SK-N-SH (cell line): ENCODE results near the gene FCMR. TPM values are rescaled to one million over a fixed set of nuclear protein-coding genes. Genes with fewer than 3 reads are reported as not detected.

Experiments used
- CTCF ChIA-PET: fragments of 300-600, 350-600 bp; formaldehyde crosslinking; extraction: SDS; loops from one replicate; lab custom pipeline; 2021; lab: Yijun Ruan, JAX
- POLR2A ChIA-PET: fragments of 350-600 bp; sonication (Branson Sonifier 250); formaldehyde crosslinking; extraction: SDS; loops from one replicate; lab custom pipeline; 2020; ENCODE audit warnings: antibody characterized with exemption, inconsistent platforms; lab: Yijun Ruan, JAX
- DNase-seq: peaks from one replicate; pipeline ENCODE4 v3.0.0; 2012
- H2AFZ ChIP-seq: fragments of 200-600 bp; sonication (generic); 2 replicates; pipeline ENCODE4 v1.8.1; 2016; ENCODE audit warnings: antibody characterized with exemption, mild to moderate bottlenecking, low read depth
- H3F3A ChIP-seq: fragments of 200-600 bp; sonication (generic); replicated peaks from 2 replicates; pipeline ENCODE3; 2016; ENCODE audit warnings: antibody characterized with exemption, mild to moderate bottlenecking; ENCODE audit not compliant: insufficient read depth
- H3K27ac ChIP-seq, 2 experiments: fragments of 200-500 bp in 1 of 2; fragments of 200-600 bp in 1 of 2; sonication (Bioruptor generic) in 1 of 2; sonication (generic), shearing (Covaris generic) in 1 of 2; 2 replicates each; pipeline versions ENCODE4 v1.5.1 to v1.6.1; 2014 to 2016; ENCODE audit warnings: low read depth in 2 of 2, inconsistent platforms in 1 of 2, low read length in 1 of 2, mild to moderate bottlenecking in 1 of 2, mixed read lengths in 1 of 2
- H3K27me3 ChIP-seq: fragments of 200-600 bp; sonication (generic), shearing (Covaris generic); 2 replicates; pipeline ENCODE4 v1.6.1; 2016; ENCODE audit warnings: mixed run types; ENCODE audit not compliant: insufficient read depth
- H3K36me3 ChIP-seq, 2 experiments: fragments of 200-500 bp in 1 of 2; fragments of 200-600 bp in 1 of 2; sonication (Bioruptor generic) in 1 of 2; sonication (generic) in 1 of 2; replicated peaks in 1 of 2; 2 replicates each; pipeline versions ENCODE3 to v1.5.1; 2014 to 2016; ENCODE audit warnings: low read length in 1 of 2, mild to moderate bottlenecking in 1 of 2; ENCODE audit not compliant: insufficient read depth in 2 of 2, control insufficient read depth in 1 of 2
- H3K4me1 ChIP-seq, 2 experiments: fragments of 200-500 bp in 1 of 2; fragments of 200-600 bp in 1 of 2; sonication (Bioruptor generic) in 1 of 2; sonication (generic), shearing (Covaris generic) in 1 of 2; 2 replicates each; pipeline versions ENCODE4 v1.5.1 to v1.6.1; 2014 to 2016; ENCODE audit warnings: low read depth in 1 of 2, low read length in 1 of 2, mixed run types in 1 of 2; ENCODE audit not compliant: insufficient read depth in 2 of 2, control insufficient read depth in 1 of 2
- H3K4me2 ChIP-seq: fragments of 200-600 bp; sonication (generic), shearing (Covaris generic); 2 replicates; pipeline ENCODE4 v1.6.1; 2017; ENCODE audit warnings: mixed run types
- H3K4me3 ChIP-seq, 2 experiments: fragments of 200-500 bp in 1 of 2; fragments of 200-600 bp in 1 of 2; sonication (Bioruptor generic) in 1 of 2; sonication (generic), shearing (Covaris generic) in 1 of 2; 2 replicates each; pipeline versions ENCODE4 v1.5.1 to v1.8.1; 2014 to 2016; ENCODE audit warnings: low read depth in 2 of 2, inconsistent platforms in 1 of 2, low read length in 1 of 2, mild to moderate bottlenecking in 1 of 2, mixed read lengths in 1 of 2, moderate library complexity in 1 of 2
- H3K79me2 ChIP-seq: fragments of 200-600 bp; sonication (generic); 2 replicates; pipeline ENCODE4 v1.8.1; 2017; ENCODE audit warnings: mild to moderate bottlenecking; ENCODE audit not compliant: insufficient read depth
- H3K9ac ChIP-seq: fragments of 200-600 bp; sonication (generic); 2 replicates; pipeline ENCODE4 v1.6.1; 2017; ENCODE audit warnings: mixed run types
- H3K9me2 ChIP-seq: fragments of 200-600 bp; sonication (generic); 2 replicates; pipeline ENCODE4 v1.6.1; 2017; ENCODE audit warnings: mixed run types
- H3K9me3 ChIP-seq: fragments of 200-600 bp; sonication (generic); 2 replicates; pipeline ENCODE4 v1.6.1; 2017; ENCODE audit warnings: mixed run types, mild to moderate bottlenecking, moderate library complexity
- H4K20me1 ChIP-seq: fragments of 200-600 bp; sonication (generic); 2 replicates; pipeline ENCODE4 v1.6.1; 2017; ENCODE audit warnings: mild to moderate bottlenecking, mixed run types; ENCODE audit not compliant: insufficient read depth
- CHD2 ChIP-seq: fragments of 150-350 bp; IDR thresholded peaks from 2 replicates; pipeline ENCODE4 v1.6.1; 2018; ENCODE audit warnings: low read length; ENCODE audit not compliant: partially characterized antibody
- FOSL2 ChIP-seq: IDR thresholded peaks from 2 replicates; pipeline ENCODE4 v1.4.0; 2012; ENCODE audit warnings: low read depth, mild to moderate bottlenecking, moderate library complexity, borderline replicate concordance
- FOXJ3 ChIP-seq: sonication (generic); formaldehyde crosslinking; IDR thresholded peaks from 2 replicates; pipeline ENCODE4 v1.5.1; 2020; ENCODE audit warnings: mild to moderate bottlenecking, missing genetic modification reagents
- GABPA ChIP-seq: IDR thresholded peaks from 2 replicates; pipeline ENCODE4 v1.4.0; 2012; ENCODE audit warnings: low read depth, mild to moderate bottlenecking
- GATA2 ChIP-seq: sonication (generic); formaldehyde crosslinking; IDR thresholded peaks from 2 replicates; pipeline ENCODE4 v1.5.0; 2020; ENCODE audit warnings: mild to moderate bottlenecking, missing genetic modification reagents
- NRF1 ChIP-seq: IDR thresholded peaks from 2 replicates; pipeline ENCODE4 v1.6.1; 2012; ENCODE audit warnings: low read depth, mild to moderate bottlenecking, low read length
- RAD21 ChIP-seq: IDR thresholded peaks from 2 replicates; pipeline ENCODE4 v1.6.1; 2012; ENCODE audit warnings: mild to moderate bottlenecking, low read length
- RCOR1 ChIP-seq: fragments of 150-350 bp; IDR thresholded peaks from 2 replicates; pipeline ENCODE4 v1.6.1; 2017; ENCODE audit warnings: antibody characterized with exemption, low read length
- RXRA ChIP-seq: IDR thresholded peaks from 2 replicates; pipeline ENCODE4 v1.4.0; 2012; ENCODE audit warnings: low read depth, mild to moderate bottlenecking, borderline replicate concordance
- SMC3 ChIP-seq: IDR thresholded peaks from 2 replicates; pipeline ENCODE4 v1.6.1; 2012; ENCODE audit warnings: low read depth, low read length, improper control_type of control experiment
- TCF12 ChIP-seq: IDR thresholded peaks from 2 replicates; pipeline ENCODE4 v1.4.0; 2012
- TEAD4 ChIP-seq: IDR thresholded peaks from 2 replicates; pipeline ENCODE4 v1.4.0; 2012; ENCODE audit warnings: mild to moderate bottlenecking, borderline replicate concordance; ENCODE audit not compliant: insufficient read depth
- YY1 ChIP-seq: IDR thresholded peaks from 2 replicates; pipeline ENCODE4 v1.4.0; 2012; ENCODE audit warnings: low read depth, mild to moderate bottlenecking
- WGBS: methylation state at CpG from one replicate; pipeline ENCODE4 v1.1.6; 2017; ENCODE audit warnings: low lambda C conversion rate; 5-methylcytosine and 5-hydroxymethylcytosine counted together
- polyA plus RNA-seq, 3 experiments: library from polyadenylated mRNA; depleted of rRNA; stranded (reverse); fragments of >200 nt; gene quantifications; 2 replicates each; pipeline ENCODE4 v1.2.3, GENCODE V29; 2012
- TF ChIP-seq, protein P1 (sequence below): IDR thresholded peaks from 2 replicates; pipeline ENCODE4 v1.4.0; 2012; ENCODE audit warnings: low read depth
- TF ChIP-seq, protein P2 (sequence below): IDR thresholded peaks from 2 replicates; pipeline ENCODE4 v1.4.0; 2012; ENCODE audit warnings: low read depth, borderline replicate concordance
- TF ChIP-seq, protein P3 (sequence below): IDR thresholded peaks from 2 replicates; pipeline ENCODE4 v1.4.0; 2012; ENCODE audit warnings: low read depth, borderline replicate concordance
- TF ChIP-seq, protein P4 (sequence below): fragments of 150-350 bp; IDR thresholded peaks from 2 replicates; pipeline ENCODE4 v1.6.1; 2017; ENCODE audit warnings: antibody characterized with exemption, low read length, low read depth, borderline replicate concordance
- TF ChIP-seq, protein P5 (sequence below): IDR thresholded peaks from 2 replicates; pipeline ENCODE4 v1.6.1; 2012; ENCODE audit warnings: mild to moderate bottlenecking, low read depth, low read length, moderate library complexity

Gene FCMR
- polyA plus RNA-seq, 1 of the 3 experiments (the other 2 are of a cell fraction) = 0.15 TPM

DNA sequence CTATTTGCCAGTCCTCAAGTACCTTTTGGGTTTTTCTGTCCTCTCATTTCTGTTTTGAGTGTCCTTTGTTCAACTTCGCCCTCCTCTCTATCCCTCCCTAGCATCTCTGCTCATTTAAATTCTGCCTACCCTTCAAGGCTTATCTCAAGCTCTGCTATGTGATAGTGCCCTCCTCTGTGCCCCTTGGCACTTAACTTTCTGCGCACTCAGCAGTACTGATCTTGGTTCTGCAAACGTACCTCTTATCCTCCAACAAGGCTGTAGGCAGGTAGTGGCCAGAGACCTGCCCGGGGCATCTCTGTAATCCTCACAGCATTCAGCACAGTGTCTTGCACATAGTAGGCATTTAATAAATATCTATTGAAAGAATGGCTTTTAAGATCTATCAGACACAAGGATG lies 61.6 kb downstream of the FCMR start:
- DNase-seq = no peak
- Histone ChIP-seq H2AFZ (no peak overlapping the region), H3K27ac (no peak overlapping the region), H3K4me3 (no peak overlapping the region), H3K36me3 (no peaks in the 10 kb centered on the region), H3K9ac (no peak overlapping the region), H3K4me1 (no peaks in the 10 kb centered on the region; a peak in 1 of 4 replicates), H3K9me3 (no peaks in the 10 kb centered on the region), H3F3A (no peaks in the 10 kb centered on the region), H3K4me2 (no peak overlapping the region), H3K9me2 (no peaks in the 10 kb centered on the region), H3K27me3 (peaks cover 5% of the 10 kb centered on the region; the same call in 1 of the 2 replicates), H4K20me1 (no peaks in the 10 kb centered on the region), H3K79me2 (no peaks in the 10 kb centered on the region)
- POLR2A ChIA-PET = no interaction called here
- CTCF ChIA-PET = interaction anchor here (1.1 to 2.1 kb wide), 3 partner anchors 13 to 52 kb away, joined by 3 to 9 read pairs (median 4); no protein-coding TSS in a partner anchor
- TF ChIP-seq GATA2 (CRISPR knock-in tag) (no peak), SMC3 (no peak), TCF12 (no peak), RCOR1 (no peak), RAD21 (no peak), YY1 (no peak), FOSL2 (no peak), GABPA (no peak), RXRA (no peak), NRF1 (no peak), FOXJ3 (CRISPR knock-in tag) (no peak), TEAD4 (no peak), CHD2 (no peak)
- TF ChIP-seq, protein P1, sequence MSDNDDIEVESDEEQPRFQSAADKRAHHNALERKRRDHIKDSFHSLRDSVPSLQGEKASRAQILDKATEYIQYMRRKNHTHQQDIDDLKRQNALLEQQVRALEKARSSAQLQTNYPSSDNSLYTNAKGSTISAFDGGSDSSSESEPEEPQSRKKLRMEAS = no peak
- TF ChIP-seq, protein P2, sequence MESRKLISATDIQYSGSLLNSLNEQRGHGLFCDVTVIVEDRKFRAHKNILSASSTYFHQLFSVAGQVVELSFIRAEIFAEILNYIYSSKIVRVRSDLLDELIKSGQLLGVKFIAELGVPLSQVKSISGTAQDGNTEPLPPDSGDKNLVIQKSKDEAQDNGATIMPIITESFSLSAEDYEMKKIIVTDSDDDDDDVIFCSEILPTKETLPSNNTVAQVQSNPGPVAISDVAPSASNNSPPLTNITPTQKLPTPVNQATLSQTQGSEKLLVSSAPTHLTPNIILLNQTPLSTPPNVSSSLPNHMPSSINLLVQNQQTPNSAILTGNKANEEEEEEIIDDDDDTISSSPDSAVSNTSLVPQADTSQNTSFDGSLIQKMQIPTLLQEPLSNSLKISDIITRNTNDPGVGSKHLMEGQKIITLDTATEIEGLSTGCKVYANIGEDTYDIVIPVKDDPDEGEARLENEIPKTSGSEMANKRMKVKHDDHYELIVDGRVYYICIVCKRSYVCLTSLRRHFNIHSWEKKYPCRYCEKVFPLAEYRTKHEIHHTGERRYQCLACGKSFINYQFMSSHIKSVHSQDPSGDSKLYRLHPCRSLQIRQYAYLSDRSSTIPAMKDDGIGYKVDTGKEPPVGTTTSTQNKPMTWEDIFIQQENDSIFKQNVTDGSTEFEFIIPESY = no peak
- TF ChIP-seq, protein P3, sequence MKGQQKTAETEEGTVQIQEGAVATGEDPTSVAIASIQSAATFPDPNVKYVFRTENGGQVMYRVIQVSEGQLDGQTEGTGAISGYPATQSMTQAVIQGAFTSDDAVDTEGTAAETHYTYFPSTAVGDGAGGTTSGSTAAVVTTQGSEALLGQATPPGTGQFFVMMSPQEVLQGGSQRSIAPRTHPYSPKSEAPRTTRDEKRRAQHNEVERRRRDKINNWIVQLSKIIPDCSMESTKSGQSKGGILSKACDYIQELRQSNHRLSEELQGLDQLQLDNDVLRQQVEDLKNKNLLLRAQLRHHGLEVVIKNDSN = no peak
- TF ChIP-seq, protein P4, sequence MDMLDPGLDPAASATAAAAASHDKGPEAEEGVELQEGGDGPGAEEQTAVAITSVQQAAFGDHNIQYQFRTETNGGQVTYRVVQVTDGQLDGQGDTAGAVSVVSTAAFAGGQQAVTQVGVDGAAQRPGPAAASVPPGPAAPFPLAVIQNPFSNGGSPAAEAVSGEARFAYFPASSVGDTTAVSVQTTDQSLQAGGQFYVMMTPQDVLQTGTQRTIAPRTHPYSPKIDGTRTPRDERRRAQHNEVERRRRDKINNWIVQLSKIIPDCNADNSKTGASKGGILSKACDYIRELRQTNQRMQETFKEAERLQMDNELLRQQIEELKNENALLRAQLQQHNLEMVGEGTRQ = no peak
- TF ChIP-seq, protein P5, sequence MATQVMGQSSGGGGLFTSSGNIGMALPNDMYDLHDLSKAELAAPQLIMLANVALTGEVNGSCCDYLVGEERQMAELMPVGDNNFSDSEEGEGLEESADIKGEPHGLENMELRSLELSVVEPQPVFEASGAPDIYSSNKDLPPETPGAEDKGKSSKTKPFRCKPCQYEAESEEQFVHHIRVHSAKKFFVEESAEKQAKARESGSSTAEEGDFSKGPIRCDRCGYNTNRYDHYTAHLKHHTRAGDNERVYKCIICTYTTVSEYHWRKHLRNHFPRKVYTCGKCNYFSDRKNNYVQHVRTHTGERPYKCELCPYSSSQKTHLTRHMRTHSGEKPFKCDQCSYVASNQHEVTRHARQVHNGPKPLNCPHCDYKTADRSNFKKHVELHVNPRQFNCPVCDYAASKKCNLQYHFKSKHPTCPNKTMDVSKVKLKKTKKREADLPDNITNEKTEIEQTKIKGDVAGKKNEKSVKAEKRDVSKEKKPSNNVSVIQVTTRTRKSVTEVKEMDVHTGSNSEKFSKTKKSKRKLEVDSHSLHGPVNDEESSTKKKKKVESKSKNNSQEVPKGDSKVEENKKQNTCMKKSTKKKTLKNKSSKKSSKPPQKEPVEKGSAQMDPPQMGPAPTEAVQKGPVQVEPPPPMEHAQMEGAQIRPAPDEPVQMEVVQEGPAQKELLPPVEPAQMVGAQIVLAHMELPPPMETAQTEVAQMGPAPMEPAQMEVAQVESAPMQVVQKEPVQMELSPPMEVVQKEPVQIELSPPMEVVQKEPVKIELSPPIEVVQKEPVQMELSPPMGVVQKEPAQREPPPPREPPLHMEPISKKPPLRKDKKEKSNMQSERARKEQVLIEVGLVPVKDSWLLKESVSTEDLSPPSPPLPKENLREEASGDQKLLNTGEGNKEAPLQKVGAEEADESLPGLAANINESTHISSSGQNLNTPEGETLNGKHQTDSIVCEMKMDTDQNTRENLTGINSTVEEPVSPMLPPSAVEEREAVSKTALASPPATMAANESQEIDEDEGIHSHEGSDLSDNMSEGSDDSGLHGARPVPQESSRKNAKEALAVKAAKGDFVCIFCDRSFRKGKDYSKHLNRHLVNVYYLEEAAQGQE = no peak
- WGBS = 52% methylated on average over 4 of the region's 4 CpGs
